Fibroblast of the conjunctiva (primary cell): ENCODE results near the gene P2RX3.

Experiments
- DNase-seq: peaks from one replicate; pipeline ENCODE4 v3.0.0-alpha.2; 2010; ENCODE audit warnings: low read depth

The P2RX3 gene

GRCh38 chr11:57310091-57310490, 28.1 kb upstream of the P2RX3 start:
- no peak for DNase-seq

GRCh38 chr11:57310630-57311086, 27.5 kb upstream of the P2RX3 start:
- peak; percentile 60 for DNase-seq

- DNase-seq, result peak; percentile 99
Observed at GRCh38 chr11:57311109-57311936, 26.8 kb upstream of the P2RX3 start.

GRCh38 chr11:57312511-57313021, 25.6 kb upstream of the P2RX3 start:
- DNase-seq, result no peak

GRCh38 chr11:57313071-57313787, 24.9 kb upstream of the P2RX3 start:
- no peak for DNase-seq

GRCh38 chr11:57313788-57314135, 24.4 kb upstream of the P2RX3 start:
- no peak for DNase-seq

GRCh38 chr11:57314221-57314973, 23.8 kb upstream of the P2RX3 start:
- no peak for DNase-seq

- no peak for DNase-seq
Observed at GRCh38 chr11:57315491-57315890, 22.7 kb upstream of the P2RX3 start.

GRCh38 chr11:57316017-57316416, 22.1 kb upstream of the P2RX3 start:
- no peak for DNase-seq

GRCh38 chr11:57318178-57318577, 20.0 kb upstream of the P2RX3 start:
- peak; percentile 50 for DNase-seq

GRCh38 chr11:57320067-57320718, 18.0 kb upstream of the P2RX3 start:
- no peak for DNase-seq

GRCh38 chr11:57320719-57321387, 17.3 kb upstream of the P2RX3 start:
- DNase-seq, result no peak

GRCh38 chr11:57321388-57322255, 16.5 kb upstream of the P2RX3 start:
- no peak for DNase-seq

- DNase-seq, result peak; percentile 97
Observed at GRCh38 chr11:57322256-57323166, 15.6 kb upstream of the P2RX3 start.

- no peak for DNase-seq
Observed at GRCh38 chr11:57323167-57323854, 14.8 kb upstream of the P2RX3 start.

GRCh38 chr11:57323855-57324153, 14.3 kb upstream of the P2RX3 start:
- no peak for DNase-seq

GRCh38 chr11:57324154-57324885, 13.8 kb upstream of the P2RX3 start:
- no peak for DNase-seq
